B cell (primary cell): ENCODE measurements around the gene PIGO. TPM values are rescaled to one million over a fixed set of nuclear protein-coding genes. Genes with fewer than 3 reads are reported as not detected.

ENCODE experiments used
- ATAC-seq: fragments of 200-7000 bp; cut with Tn5 transposase; one replicate; pipeline ENCODE4 v1.10.0; 2021; ENCODE audit warnings: low read depth, mild to moderate bottlenecking, moderate number of reproducible peaks, moderate library complexity
- CTCF ChIA-PET: fragments of 350-600 bp; sonication (Branson Sonifier 250); formaldehyde crosslinking; loops from one replicate; lab custom pipeline; 2021; ENCODE audit warnings: antibody characterized with exemption, inconsistent platforms; lab: Charles Lee
- POLR2A ChIA-PET: fragments of 350-600 bp; sonication (Branson Sonifier 250); formaldehyde crosslinking; loops from one replicate; lab custom pipeline; 2021; ENCODE audit warnings: antibody characterized with exemption; lab: Charles Lee
- DNase-seq: peaks from one replicate; pipeline ENCODE4 v3.0.0; 2013
- H2AFZ ChIP-seq: 2 replicates; pipeline ENCODE4 v1.6.1; 2012; ENCODE audit warnings: mild to moderate bottlenecking, low read depth, low read length; ENCODE audit not compliant: insufficient read depth, poor library complexity, severe bottlenecking
- H3K27ac ChIP-seq, 2 donors: 1 replicate in 1 of 2; 2 replicates in 1 of 2; pipeline ENCODE4 v1.5.1; 2012 to 2013; ENCODE audit warnings: low read length in 2 of 2, mild to moderate bottlenecking in 2 of 2, moderate library complexity in 1 of 2
- H3K27me3 ChIP-seq, 4 experiments: fragments of 200-600 bp in 1 of 4; sonication (generic) in 1 of 4; replicated peaks in 1 of 4; 1 replicate in 2 of 4; 2 replicates in 2 of 4; pipeline versions ENCODE4 v1.6.1 to v1.7.0; 2013 to 2016; ENCODE audit warnings: low read length in 3 of 4, mild to moderate bottlenecking in 2 of 4, mixed read lengths in 1 of 4, moderate library complexity in 1 of 4; ENCODE audit not compliant: insufficient read depth in 4 of 4, control insufficient read depth in 3 of 4; ENCODE audit errors: control extremely low read depth in 1 of 4
- H3K36me3 ChIP-seq, 2 experiments: replicated peaks in 1 of 2; 1 replicate in 1 of 2; 2 replicates in 1 of 2; pipeline versions ENCODE4 v1.6.1 to v1.7.1; 2013; ENCODE audit warnings: low read length in 1 of 2; ENCODE audit not compliant: insufficient read depth in 2 of 2, control insufficient read depth in 1 of 2; ENCODE audit errors: control extremely low read depth in 1 of 2, extremely low read depth in 1 of 2
- H3K4me1 ChIP-seq, 2 donors: fragments of 200-600 bp in 1 of 2; sonication (generic) in 1 of 2; 1 replicate in 1 of 2; 2 replicates in 1 of 2; pipeline versions ENCODE4 v1.5.1 to v1.6.1; 2013 to 2017; ENCODE audit warnings: low read length in 2 of 2; ENCODE audit not compliant: control insufficient read depth in 2 of 2, insufficient read depth in 2 of 2
- H3K4me2 ChIP-seq: replicated peaks from 2 replicates; pipeline ENCODE3; 2012; ENCODE audit warnings: mild to moderate bottlenecking, low read depth, low read length; ENCODE audit not compliant: poor library complexity, severe bottlenecking
- H3K4me3 ChIP-seq, 5 experiments: fragments of 200-600 bp in 1 of 5; sonication (generic) in 1 of 5; 1 replicate in 3 of 5; 2 replicates in 2 of 5; pipeline versions ENCODE4 v1.5.1 to v1.7.0; 2011 to 2016; ENCODE audit warnings: low read length in 4 of 5, mild to moderate bottlenecking in 4 of 5, low read depth in 2 of 5, control low read depth in 1 of 5, moderate library complexity in 1 of 5; ENCODE audit not compliant: insufficient read depth in 1 of 5; ENCODE audit errors: control extremely low read depth in 1 of 5, extremely low read depth in 1 of 5
- H3K79me2 ChIP-seq: fragments of 200-600 bp; sonication (generic); one replicate; pipeline ENCODE4 v1.6.0; 2016; ENCODE audit warnings: low read length; ENCODE audit not compliant: control insufficient read depth, insufficient read depth
- H3K9ac ChIP-seq: fragments of 200-600 bp; sonication (generic); 2 replicates; pipeline ENCODE4 v1.6.1; 2017; ENCODE audit warnings: mild to moderate bottlenecking, low read length, moderate library complexity
- H3K9me3 ChIP-seq, 3 donors: one replicate each; pipeline versions ENCODE4 v1.6.1 to v1.7.1; 2013; ENCODE audit warnings: low read length in 2 of 3; ENCODE audit not compliant: control insufficient read depth in 2 of 3, insufficient read depth in 1 of 3; ENCODE audit errors: control extremely low read depth in 1 of 3
- H4K20me1 ChIP-seq: 2 replicates; pipeline ENCODE4 v1.6.0; 2012; ENCODE audit warnings: mild to moderate bottlenecking, low read length; ENCODE audit not compliant: insufficient read depth, control insufficient read depth, poor library complexity, severe bottlenecking
- H3K27ac Mint-ChIP-seq: one replicate; pipeline ENCODE4 v1.8.0; 2021; ENCODE audit warnings: mixed read lengths
- H3K27me3 Mint-ChIP-seq: one replicate; pipeline ENCODE4 v1.8.0; 2021; ENCODE audit warnings: mixed read lengths
- H3K4me1 Mint-ChIP-seq: one replicate; pipeline ENCODE4 v1.8.0; 2021; ENCODE audit warnings: mixed read lengths
- H3K4me3 Mint-ChIP-seq: one replicate; pipeline ENCODE4 v1.8.0; 2021; ENCODE audit warnings: mixed read lengths
- H3K9me3 Mint-ChIP-seq: one replicate; pipeline ENCODE4 v1.8.0; 2022; ENCODE audit warnings: mixed read lengths; ENCODE audit not compliant: insufficient read depth
- EZH2 ChIP-seq: IDR thresholded peaks from 2 replicates; pipeline ENCODE4 v1.6.1; 2012; ENCODE audit warnings: borderline replicate concordance, low read depth, mild to moderate bottlenecking, moderate library complexity, low read length; ENCODE audit not compliant: insufficient read depth, poor library complexity, severe bottlenecking
- WGBS: methylation state at CpG from one replicate; pipeline ENCODE4 v1.1.5; 2013; ENCODE audit warnings: missing lambda C conversion rate; ENCODE audit not compliant: insufficient coverage; 5-methylcytosine and 5-hydroxymethylcytosine counted together
- intact Hi-C: fragments of 100-400 bp; cut with micrococcal nuclease; formaldehyde crosslinking; loops from one replicate; pipeline ENCODE4 v1.10.0; 2022
- polyA plus RNA-seq: library from polyadenylated mRNA; depleted of rRNA; stranded (reverse); fragments of >200 nt; gene quantifications from 2 replicates; pipeline ENCODE4 v1.2.3, GENCODE V29; 2012
- total RNA-seq, 2 donors: library from RNA; stranded (reverse); fragments of 120-200 nt in 1 of 2; gene quantifications; 1 replicate in 1 of 2; 2 replicates in 1 of 2; pipeline versions ENCODE4 v1.2.3 to v1.2.4, GENCODE V29; 2013 to 2022
- TF ChIP-seq, protein P1 (sequence below): fragments of 200-600 bp; IDR thresholded peaks from one replicate; pipeline ENCODE4 v1.8.0; 2022; ENCODE audit warnings: antibody characterized with exemption, mild to moderate bottlenecking

The PIGO gene
- total and polyA plus RNA-seq, 2 donors (not counting 1 experiment from before 2014, with no cell fraction given): 25.7 to 32.5 TPM

DNA sequence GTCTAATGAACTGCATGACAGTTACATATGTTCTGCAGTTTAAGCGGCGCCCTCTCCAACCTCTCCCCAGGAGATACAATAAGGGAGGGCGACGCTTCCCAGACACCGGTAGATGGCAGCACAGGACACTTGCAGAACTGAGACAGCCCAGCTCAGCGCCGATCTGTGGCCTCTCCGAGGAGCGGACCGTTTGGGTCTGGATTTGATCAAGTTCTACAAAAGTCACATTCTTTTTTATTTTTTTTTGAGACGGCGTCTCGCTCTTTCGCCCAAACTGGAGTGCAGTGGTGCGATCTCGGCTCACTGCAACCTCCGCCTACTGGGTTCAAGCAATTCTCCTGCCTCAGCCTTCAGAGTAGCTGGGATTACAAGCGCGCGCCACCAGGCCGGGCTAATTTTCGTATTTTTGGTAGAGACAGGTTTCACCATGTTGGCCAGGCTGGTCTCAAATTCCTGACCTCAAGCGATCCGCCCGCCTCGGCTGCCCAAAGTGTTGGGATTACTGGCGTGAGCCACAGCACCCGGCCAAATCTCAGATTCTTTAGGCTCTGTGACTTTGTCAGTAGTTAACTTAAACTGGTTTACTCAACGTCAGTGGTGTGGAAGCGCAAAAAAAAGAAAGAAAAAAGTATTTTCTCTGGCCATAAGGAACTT is 20.6 kb upstream of the PIGO start:
- peak overlapping the region; percentile 55 to 72 (median 59) for H3K4me3 ChIP-seq
- peak overlapping the region; percentile 97 for H3K27ac Mint-ChIP-seq
- H3K27ac ChIP-seq: peak overlapping the region in 1 of 2 donors; percentile 93
- peak overlapping the region; percentile 88 for H3K9ac ChIP-seq
- POLR2A ChIA-PET: interaction anchor here (0.6 to 0.9 kb wide), 4 partner anchors 20 to 614 kb away, joined by 3 read pairs; partner anchors contain the start of gene PIGO
- H3K4me2 ChIP-seq: peak overlapping the region; percentile 99
- intact Hi-C loops: loop anchor here (1.0 to 10.0 kb wide), 14 partner anchors 14 to 918 kb away; partner anchors contain the start of genes CCDC107, DNAJB5, FAM221B and FANCG
- peaks cover 3% of the 10 kb centered on the region for H3K27me3 Mint-ChIP-seq
- no peaks in the 10 kb centered on the region for H3K36me3 ChIP-seq
- H3K9me3 ChIP-seq: no peaks in the 10 kb centered on the region
- peak overlapping the region; percentile 98 for H3K4me3 Mint-ChIP-seq
- H4K20me1 ChIP-seq: no peaks in the 10 kb centered on the region
- peaks cover 30 to 37% of the 10 kb centered on the region in 2 donors for H3K4me1 ChIP-seq
- peak overlapping the region; percentile 98 for H2AFZ ChIP-seq
- H3K9me3 Mint-ChIP-seq: no peaks in the 10 kb centered on the region
- peak; percentile 54 for ATAC-seq
- CTCF ChIA-PET: interaction anchor here (0.6 to 3.3 kb wide), 21 partner anchors 13 to 765 kb away, joined by 3 to 42 read pairs (median 4); partner anchors contain the start of genes FANCG, PIGO, STOML2 and UNC13B
- H3K27me3 ChIP-seq: no peaks in the 10 kb centered on the region
- WGBS: 36% methylated on average over 28 of the region's 30 CpGs
- no peak for TF ChIP-seq EZH2
- TF ChIP-seq, protein P1, sequence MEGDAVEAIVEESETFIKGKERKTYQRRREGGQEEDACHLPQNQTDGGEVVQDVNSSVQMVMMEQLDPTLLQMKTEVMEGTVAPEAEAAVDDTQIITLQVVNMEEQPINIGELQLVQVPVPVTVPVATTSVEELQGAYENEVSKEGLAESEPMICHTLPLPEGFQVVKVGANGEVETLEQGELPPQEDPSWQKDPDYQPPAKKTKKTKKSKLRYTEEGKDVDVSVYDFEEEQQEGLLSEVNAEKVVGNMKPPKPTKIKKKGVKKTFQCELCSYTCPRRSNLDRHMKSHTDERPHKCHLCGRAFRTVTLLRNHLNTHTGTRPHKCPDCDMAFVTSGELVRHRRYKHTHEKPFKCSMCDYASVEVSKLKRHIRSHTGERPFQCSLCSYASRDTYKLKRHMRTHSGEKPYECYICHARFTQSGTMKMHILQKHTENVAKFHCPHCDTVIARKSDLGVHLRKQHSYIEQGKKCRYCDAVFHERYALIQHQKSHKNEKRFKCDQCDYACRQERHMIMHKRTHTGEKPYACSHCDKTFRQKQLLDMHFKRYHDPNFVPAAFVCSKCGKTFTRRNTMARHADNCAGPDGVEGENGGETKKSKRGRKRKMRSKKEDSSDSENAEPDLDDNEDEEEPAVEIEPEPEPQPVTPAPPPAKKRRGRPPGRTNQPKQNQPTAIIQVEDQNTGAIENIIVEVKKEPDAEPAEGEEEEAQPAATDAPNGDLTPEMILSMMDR: peak; percentile 94
- peak; percentile 93 for DNase-seq
- H3K79me2 ChIP-seq: peaks cover under 1% of the 10 kb centered on the region
- peaks cover 40% of the 10 kb centered on the region for H3K4me1 Mint-ChIP-seq

- TF ChIP-seq EZH2: no peak
- TF ChIP-seq, protein P1: no peak
- POLR2A ChIA-PET: interaction anchor here (0.6 to 1.2 kb wide), 5 partner anchors 20 to 615 kb away, joined by 3 to 5 read pairs (median 3); partner anchors contain the start of genes FANCG, PIGO and VCP
- peak overlapping the region; percentile 69 to 93 for H3K27ac ChIP-seq
These were observed 20.1 kb upstream of the PIGO start for GRCh38 chr9:35116539-35116897.

More at GRCh38 chr9:35116539-35116897, 20.1 kb upstream of the PIGO start:
- DNase-seq: no peak
- H3K4me1 ChIP-seq: peaks cover 34 to 42% of the 10 kb centered on the region in 2 donors
- ATAC-seq: no peak
- Mint-ChIP-seq H3K9me3 (no peaks in the 10 kb centered on the region), H3K27ac (peak overlapping the region; percentile 97), H3K4me1 (peaks cover 45% of the 10 kb centered on the region), H3K27me3 (peaks cover 3% of the 10 kb centered on the region), H3K4me3 (peak overlapping the region; percentile 98)
- no peaks in the 10 kb centered on the region for H3K36me3 ChIP-seq
- H3K9me3 ChIP-seq: no peaks in the 10 kb centered on the region
- H3K27me3 ChIP-seq: no peaks in the 10 kb centered on the region
- H3K9ac ChIP-seq: peak overlapping the region; percentile 88
- peak overlapping the region; percentile 99 for H3K4me2 ChIP-seq
- WGBS: 0% methylated on average over 12 of the region's 12 CpGs
- peaks cover 4% of the 10 kb centered on the region for H3K79me2 ChIP-seq
- no peaks in the 10 kb centered on the region for H4K20me1 ChIP-seq
- CTCF ChIA-PET: interaction anchor here (1.0 to 3.3 kb wide), 18 partner anchors 13 to 766 kb away, joined by 3 to 42 read pairs (median 4); partner anchors contain the start of genes FANCG and STOML2
- intact Hi-C loops: loop anchor here (1.0 to 10.0 kb wide), 14 partner anchors 13 to 918 kb away; partner anchors contain the start of genes CCDC107, DNAJB5, FAM221B and FANCG
- H2AFZ ChIP-seq: peak overlapping the region; percentile 98
- H3K4me3 ChIP-seq: peak overlapping the region; percentile 55 to 72 (median 59)
